ENCODE measurements around the gene PAX8.

DNA sequence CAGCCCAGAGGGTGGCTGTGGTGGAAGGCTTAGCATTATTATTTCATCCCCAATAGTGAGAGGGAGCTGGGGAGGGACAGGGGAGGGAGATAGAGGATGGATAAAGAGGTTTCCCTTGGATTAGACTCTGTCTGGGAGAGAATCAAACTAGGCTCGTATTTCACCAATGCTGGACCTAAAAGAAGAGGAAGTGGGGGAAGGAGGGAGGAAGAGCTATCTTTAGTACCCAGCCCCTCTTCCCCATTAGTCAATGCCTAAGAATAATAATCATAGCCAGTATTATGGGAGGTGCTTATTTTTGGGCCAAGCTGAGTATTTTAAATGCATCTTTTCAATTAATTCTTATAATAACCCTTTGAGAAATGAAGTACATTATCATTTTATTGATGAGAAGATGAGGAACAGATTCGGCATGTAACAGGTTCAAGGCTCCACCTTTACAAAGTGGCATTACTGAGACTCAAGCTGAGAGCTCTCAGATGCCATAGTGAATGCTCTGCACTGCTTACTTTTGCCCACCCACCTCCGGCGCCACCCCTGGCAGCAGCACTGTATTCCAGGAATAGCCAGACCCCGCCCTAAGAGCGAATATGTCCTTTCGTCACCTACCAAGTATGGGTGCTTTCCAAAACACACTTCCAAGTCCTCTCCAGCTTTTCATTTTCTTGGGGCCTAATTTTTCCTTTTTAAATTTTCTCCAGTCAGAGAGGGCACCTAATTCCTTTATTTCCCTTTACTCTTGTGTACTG lies 21.0 kb downstream of the PAX8 start:
- TF ChIP-seq CTCF (IDR thresholded peaks at IDR 0.05) (no peak), EP300 (IDR thresholded peaks at IDR 0.05) (peak in 1 of 4 donors; percentile 53)
